ENCODE measurements around the gene PLXDC1.

Gene PLXDC1

GRCh38 chr17:39107973-39108372, 43.5 kb downstream of the PLXDC1 start:
- no peak for TF ChIP-seq CTCF (conservative IDR thresholded peaks at IDR 0.05)
- no peak overlapping the region for H3K27ac ChIP-seq

- H3K27ac ChIP-seq, result no peak overlapping the region
- no peak for TF ChIP-seq CTCF (conservative IDR thresholded peaks at IDR 0.05)
Measured at GRCh38 chr17:39107155-39107554, 44.3 kb downstream of the PLXDC1 start.

DNA sequence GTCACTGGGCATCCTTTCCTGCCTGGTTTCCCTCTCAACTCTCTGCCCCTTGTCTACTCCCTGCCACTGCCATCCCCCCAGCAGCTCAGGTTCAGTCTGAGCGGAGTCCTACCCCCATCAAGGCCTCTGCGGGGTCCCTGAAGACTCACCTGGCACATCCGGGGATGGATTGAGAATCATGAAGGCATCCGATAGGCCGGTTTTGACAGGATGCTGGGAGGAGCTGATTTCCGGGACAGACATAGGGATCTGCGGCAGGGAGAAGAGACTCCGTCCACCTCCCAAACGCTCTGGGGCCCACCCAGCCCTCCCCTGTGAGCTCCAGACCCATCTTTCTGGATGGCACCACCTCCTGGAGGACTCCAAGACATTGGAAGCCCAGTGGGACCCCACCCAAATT, 45.7 kb downstream of the PLXDC1 start:
- no peak for TF ChIP-seq CTCF (conservative IDR thresholded peaks at IDR 0.05)
- H3K27ac ChIP-seq, result no peak overlapping the region

DNA sequence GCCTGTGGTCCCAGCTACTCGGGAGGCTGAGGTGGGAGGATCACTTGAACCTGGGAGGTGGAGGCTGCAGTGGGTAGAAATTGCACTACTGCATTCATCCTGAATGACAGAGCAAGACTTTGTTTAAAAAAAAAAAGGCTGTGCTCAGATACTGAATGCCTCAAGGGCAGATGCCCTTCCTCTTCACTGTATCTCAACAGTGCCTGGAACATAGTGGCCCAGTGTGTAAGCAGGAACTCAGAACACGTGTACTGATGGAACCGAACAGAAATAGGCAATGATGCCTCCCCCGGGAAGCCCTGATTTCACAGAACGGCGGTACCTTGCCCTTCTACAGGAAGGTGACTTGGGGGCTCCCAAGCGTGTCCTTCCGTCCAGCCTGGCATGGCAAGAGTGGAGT, 46.8 kb downstream of the PLXDC1 start:
- TF ChIP-seq CTCF (conservative IDR thresholded peaks at IDR 0.05), result no peak
- no peak overlapping the region for H3K27ac ChIP-seq

DNA sequence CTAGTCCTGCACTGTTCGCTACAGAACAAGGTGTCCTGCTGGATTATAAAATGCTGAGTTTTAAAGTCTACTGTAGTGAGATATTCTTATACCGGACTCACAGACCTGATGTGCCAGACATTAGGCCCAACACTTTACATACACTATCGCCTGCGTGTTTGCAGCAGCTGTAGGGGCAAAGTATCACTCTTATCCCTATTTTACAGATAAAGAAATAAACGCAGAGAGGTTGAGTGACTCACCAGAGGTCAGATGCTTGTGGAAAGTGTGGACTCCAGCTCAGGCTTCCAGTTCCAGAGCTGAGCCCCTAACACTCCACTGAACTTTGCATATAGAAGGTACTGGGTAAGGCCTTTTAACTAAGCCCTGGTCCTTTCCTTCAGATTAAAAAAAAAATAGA, 47.4 kb downstream of the PLXDC1 start:
- no peak for TF ChIP-seq CTCF (conservative IDR thresholded peaks at IDR 0.05)
- no peak overlapping the region for H3K27ac ChIP-seq

DNA sequence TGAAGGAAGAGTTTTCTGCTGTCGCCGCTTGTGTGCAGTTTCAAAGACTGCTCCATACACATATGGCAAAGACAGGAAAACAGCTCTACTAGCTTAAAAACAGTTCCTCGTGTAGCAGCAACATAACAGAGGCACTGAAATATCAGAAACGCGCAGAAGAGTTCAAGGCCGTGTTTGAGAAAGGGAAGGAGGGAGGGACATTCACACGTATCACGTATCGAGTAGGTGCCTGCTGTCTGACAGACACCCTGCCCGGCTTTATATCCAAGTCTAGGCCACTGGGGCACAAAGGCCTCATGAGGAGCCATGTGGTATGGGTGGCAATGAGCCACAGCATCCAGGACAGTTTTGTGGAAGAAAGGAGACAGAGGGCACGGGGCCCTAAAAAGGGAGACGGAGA, 50.3 kb downstream of the PLXDC1 start:
- TF ChIP-seq CTCF (conservative IDR thresholded peaks at IDR 0.05), result no peak
- H3K27ac ChIP-seq, result no peak overlapping the region

DNA sequence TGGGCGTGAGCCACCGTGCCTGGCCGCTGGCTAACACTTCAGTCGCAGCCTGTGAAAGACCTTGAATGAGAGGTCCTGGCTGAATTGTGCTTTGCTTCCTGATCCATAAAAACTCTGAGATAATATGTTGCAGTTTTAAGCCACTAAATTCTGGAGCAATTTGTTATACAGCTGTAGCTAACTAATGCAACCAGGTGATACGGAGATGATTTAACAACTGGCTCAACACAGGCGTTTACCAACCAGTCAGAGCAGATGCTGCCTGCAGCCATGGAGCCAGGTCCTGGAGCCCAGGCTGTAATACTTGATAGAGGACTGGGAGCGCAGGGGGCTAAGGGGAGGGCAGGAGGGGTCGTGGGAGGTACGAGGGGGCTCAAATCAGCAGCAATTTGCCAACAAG, 50.9 kb downstream of the PLXDC1 start:
- TF ChIP-seq CTCF (conservative IDR thresholded peaks at IDR 0.05), result no peak
- no peak overlapping the region for H3K27ac ChIP-seq
